ENCODE measurements around the gene MOSMO.

Gene MOSMO

DNA sequence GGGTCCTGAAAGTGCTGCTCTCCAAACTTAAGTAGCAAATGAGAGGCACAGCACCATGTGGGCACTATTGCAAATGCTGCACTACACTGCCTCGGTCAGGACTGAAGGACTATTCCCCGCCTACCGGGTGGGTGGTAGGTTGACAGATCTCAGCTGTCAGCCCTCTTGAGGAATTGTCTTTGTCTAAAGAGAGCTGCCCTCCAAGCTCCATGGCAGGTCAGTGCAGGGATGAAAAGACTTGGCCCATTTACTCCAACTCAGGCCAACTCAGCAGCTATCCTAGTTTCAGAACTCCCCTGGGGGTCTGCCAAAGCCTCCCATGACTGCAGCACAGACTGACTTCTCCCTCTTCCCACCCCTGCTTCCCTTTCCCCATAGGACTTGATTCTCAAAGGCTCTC lies 3.6 kb upstream of the MOSMO start:
- no peak overlapping the region for H3K9ac ChIP-seq (ENCODE audit: low read depth, low read length)

DNA sequence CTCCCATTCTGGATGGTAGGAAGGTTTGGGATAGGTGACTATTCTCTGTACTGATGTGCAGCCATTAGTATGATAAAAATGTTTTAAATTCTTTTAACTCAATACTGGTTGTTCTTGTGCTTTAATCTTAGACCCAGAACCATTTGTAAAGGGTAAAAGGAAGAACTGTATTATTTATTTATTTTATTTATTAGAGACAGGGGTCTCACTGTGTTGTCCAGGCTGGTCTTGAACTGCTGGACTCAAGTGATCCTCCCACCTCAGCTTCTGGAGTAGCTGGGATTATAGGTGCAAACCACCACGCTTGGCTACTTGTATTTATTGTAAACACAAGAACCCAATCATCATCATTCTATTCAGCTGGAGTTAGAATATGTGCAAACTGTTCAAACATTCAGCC lies 2.2 kb upstream of the MOSMO start:
- Histone ChIP-seq H3K9ac (ENCODE audit: low read depth, low read length) (no peak overlapping the region), H3K27me3 (ENCODE audit: control insufficient read depth, insufficient read depth, low read length) (no peaks in the 10 kb centered on the region), H3K4me2 (ENCODE audit: low read length) (no peak overlapping the region), H3K4me1 (ENCODE audit: control insufficient read depth, insufficient read depth, low read length) (peaks cover 29% of the 10 kb centered on the region), H3K9me3 (replicated peaks; ENCODE audit: low read length) (no peaks in the 10 kb centered on the region), H3K4me3 (ENCODE audit: low read length) (no peak overlapping the region), H3K36me3 (ENCODE audit: insufficient read depth, low read length) (no peaks in the 10 kb centered on the region)

More for the DNA sequence above, 3.6 kb upstream of the MOSMO start:
- Histone ChIP-seq H3K9me3 (replicated peaks; ENCODE audit: low read length) (no peaks in the 10 kb centered on the region), H3K4me3 (ENCODE audit: low read length) (no peak overlapping the region), H3K4me2 (ENCODE audit: low read length) (no peak overlapping the region), H3K36me3 (ENCODE audit: insufficient read depth, low read length) (no peaks in the 10 kb centered on the region), H3K4me1 (ENCODE audit: control insufficient read depth, insufficient read depth, low read length) (peaks cover 23% of the 10 kb centered on the region), H3K27me3 (ENCODE audit: control insufficient read depth, insufficient read depth, low read length) (no peaks in the 10 kb centered on the region)

DNA sequence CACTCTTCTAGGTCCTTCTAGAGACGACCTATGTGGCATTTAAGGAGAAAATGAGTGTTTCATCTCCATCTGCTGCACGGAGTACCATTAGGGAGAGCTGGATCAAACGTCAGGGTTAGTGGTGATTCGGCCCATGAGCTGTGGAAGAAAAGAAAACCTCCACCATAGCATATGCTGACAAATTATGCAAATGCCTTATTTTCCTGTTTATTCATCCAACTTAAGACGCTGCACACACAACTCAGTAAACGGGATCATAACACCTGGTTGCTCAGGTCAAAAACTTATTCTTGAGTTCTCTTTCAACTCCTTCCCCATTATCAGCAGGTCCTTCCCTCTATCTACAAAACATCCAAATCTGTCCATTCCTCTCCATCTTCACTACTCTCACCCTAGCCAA lies 1.3 kb upstream of the MOSMO start:
- no peaks in the 10 kb centered on the region for H3K36me3 ChIP-seq (ENCODE audit: insufficient read depth, low read length)
- H3K4me2 ChIP-seq (ENCODE audit: low read length), result peak overlapping the region; percentile 87

DNA sequence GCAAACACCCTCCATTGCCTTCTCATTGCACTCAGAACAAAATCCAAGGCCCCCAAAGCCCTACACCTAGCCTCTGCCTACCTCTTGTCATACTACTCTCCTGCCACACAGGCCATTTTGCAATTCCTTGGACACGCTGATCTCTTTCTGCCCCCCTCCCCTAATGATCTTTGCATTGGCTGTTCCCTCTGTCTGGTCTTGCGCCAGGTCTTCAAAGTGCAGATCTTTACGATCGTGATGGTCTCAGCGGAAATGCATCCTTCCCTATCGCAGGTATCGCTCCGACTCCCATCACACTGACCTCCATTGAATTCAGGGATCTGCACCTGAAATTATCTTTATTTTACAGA lies 777 bp upstream of the MOSMO start:
- H3K9ac ChIP-seq (ENCODE audit: low read depth, low read length), result peak overlapping the region; percentile 91
- no peaks in the 10 kb centered on the region for H3K9me3 ChIP-seq (replicated peaks; ENCODE audit: low read length)
- H3K4me1 ChIP-seq (ENCODE audit: control insufficient read depth, insufficient read depth, low read length), result peaks cover 22% of the 10 kb centered on the region
- H3K27me3 ChIP-seq (ENCODE audit: control insufficient read depth, insufficient read depth, low read length), result no peaks in the 10 kb centered on the region
- peak overlapping the region; percentile 94 for H3K4me3 ChIP-seq (ENCODE audit: low read length)
- peak overlapping the region; percentile 87 for H3K4me2 ChIP-seq (ENCODE audit: low read length)
- H3K36me3 ChIP-seq (ENCODE audit: insufficient read depth, low read length), result no peaks in the 10 kb centered on the region

More for the DNA sequence above, 1.3 kb upstream of the MOSMO start:
- H3K4me3 ChIP-seq (ENCODE audit: low read length), result no peak overlapping the region
- peaks cover 27% of the 10 kb centered on the region for H3K4me1 ChIP-seq (ENCODE audit: control insufficient read depth, insufficient read depth, low read length)
- H3K9ac ChIP-seq (ENCODE audit: low read depth, low read length), result no peak overlapping the region
- no peaks in the 10 kb centered on the region for H3K9me3 ChIP-seq (replicated peaks; ENCODE audit: low read length)
- H3K27me3 ChIP-seq (ENCODE audit: control insufficient read depth, insufficient read depth, low read length), result no peaks in the 10 kb centered on the region

DNA sequence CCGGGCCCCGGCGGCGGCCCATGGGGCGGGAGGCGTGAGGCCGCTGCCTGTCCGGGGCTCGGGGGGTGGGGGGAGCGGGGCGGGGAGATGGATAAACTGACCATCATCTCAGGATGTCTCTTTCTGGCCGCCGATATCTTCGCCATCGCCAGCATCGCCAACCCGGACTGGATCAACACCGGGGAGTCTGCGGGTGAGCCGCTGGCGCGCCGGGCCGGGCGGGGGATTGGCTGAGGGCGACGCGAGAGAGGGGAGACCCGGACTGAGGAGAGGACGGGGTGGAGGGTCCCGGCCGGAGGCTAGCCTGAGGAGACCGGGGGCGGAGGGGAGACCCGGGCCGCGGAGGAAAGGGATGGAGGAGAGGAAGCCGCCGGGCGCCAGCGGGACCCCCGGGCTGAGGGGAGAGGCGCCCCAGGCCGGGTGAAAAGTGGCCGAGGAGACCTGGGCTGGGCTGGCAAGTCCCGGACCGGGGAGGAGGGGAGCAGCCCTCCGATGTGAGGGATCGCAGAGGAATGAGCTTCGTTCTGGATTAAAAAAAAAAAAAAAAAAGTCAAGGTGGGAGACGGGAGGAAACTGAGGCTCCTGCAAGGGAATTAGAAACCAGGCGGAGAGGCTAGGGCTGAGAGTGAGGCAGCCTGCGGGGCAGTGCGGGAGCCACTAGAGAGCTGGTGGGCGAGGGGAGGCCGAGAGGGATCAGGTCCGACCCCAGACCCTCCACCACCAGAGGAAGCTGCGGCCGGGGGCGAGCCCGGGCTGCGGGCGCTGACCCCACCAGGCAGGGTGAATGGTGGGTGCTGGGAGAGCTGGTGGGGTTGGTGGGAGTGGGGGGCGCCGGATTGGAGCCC lies 526 bp downstream of the MOSMO start:
- H3K36me3 ChIP-seq (ENCODE audit: insufficient read depth, low read length), result no peaks in the 10 kb centered on the region
- H3K4me3 ChIP-seq (ENCODE audit: low read length), result peak overlapping the region; percentile 94
- H3K4me2 ChIP-seq (ENCODE audit: low read length), result peak overlapping the region; percentile 80
- H3K9ac ChIP-seq (ENCODE audit: low read depth, low read length), result peak overlapping the region; percentile 92
- no peaks in the 10 kb centered on the region for H3K9me3 ChIP-seq (replicated peaks; ENCODE audit: low read length)
- peaks cover 23% of the 10 kb centered on the region for H3K4me1 ChIP-seq (ENCODE audit: control insufficient read depth, insufficient read depth, low read length)
- H3K27me3 ChIP-seq (ENCODE audit: control insufficient read depth, insufficient read depth, low read length), result no peaks in the 10 kb centered on the region

DNA sequence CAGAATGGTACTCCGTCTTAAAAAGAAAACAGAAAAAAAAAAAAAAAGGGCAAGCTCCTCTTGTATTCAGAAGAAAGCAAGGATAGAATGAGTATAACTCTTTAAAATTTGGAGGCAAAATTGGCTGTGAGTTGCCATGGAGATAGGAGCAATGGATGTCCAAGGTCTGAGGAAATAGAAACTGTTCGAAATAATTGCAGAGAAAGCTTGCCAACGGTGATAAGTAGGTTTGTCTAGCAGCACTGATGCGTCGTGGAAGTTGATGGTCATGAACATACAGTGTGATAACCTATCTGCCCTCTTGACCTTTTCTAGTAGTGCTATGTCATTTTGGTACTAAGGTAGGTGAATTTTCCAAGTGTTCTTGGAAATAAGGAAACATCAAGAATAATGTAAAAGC lies 3.0 kb downstream of the MOSMO start:
- Histone ChIP-seq H3K36me3 (ENCODE audit: insufficient read depth, low read length) (no peaks in the 10 kb centered on the region), H3K27me3 (ENCODE audit: control insufficient read depth, insufficient read depth, low read length) (no peaks in the 10 kb centered on the region), H3K4me3 (ENCODE audit: low read length) (no peak overlapping the region), H3K9ac (ENCODE audit: low read depth, low read length) (no peak overlapping the region), H3K9me3 (replicated peaks; ENCODE audit: low read length) (no peaks in the 10 kb centered on the region), H3K4me2 (ENCODE audit: low read length) (peak overlapping the region; percentile 57), H3K4me1 (ENCODE audit: control insufficient read depth, insufficient read depth, low read length) (peaks cover 27% of the 10 kb centered on the region)

DNA sequence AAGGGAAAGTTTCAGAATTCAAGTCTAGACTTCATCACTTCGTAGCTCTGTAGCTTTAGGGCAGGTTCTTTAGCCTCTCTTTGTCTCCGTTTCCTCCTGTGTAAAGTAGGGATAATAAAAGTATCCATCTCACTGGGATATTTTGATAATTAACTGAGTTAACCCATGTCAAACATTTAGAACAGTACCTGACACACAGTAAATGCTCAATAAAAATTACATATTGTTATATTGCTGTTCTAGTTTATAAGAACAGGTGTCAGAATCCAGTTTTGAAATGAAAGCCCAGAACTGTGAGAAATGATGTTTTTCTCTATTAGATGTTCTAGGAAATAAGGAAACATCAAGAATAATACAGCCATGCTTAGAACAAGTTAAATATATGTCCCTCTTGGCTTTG lies 4.3 kb downstream of the MOSMO start:
- Histone ChIP-seq H3K4me1 (ENCODE audit: control insufficient read depth, insufficient read depth, low read length) (peaks cover 33% of the 10 kb centered on the region), H3K4me2 (ENCODE audit: low read length) (peak overlapping the region; percentile 3), H3K36me3 (ENCODE audit: insufficient read depth, low read length) (no peaks in the 10 kb centered on the region), H3K27me3 (ENCODE audit: control insufficient read depth, insufficient read depth, low read length) (no peaks in the 10 kb centered on the region), H3K4me3 (ENCODE audit: low read length) (no peak overlapping the region), H3K9me3 (replicated peaks; ENCODE audit: low read length) (no peaks in the 10 kb centered on the region), H3K9ac (ENCODE audit: low read depth, low read length) (no peak overlapping the region)

DNA sequence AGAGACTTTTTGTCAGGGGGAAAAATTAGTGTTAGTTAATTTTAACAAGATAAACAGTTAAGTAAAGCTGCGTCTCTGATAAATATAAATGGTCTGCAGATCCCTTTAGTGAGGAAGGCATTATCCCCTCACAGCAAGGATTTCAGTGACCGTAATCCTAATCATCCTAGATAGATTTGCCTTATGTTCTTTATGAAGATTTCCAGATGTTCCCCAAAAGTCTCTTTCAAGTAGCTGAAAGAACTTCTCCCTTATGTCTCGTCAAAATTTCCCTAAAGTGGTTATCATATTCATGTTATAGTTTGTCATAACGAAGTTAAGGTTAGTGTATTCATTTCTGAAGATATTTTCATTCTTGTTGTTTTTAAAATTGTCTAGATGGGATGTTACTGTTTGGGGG lies 5.6 kb downstream of the MOSMO start:
- no peak overlapping the region for H3K4me2 ChIP-seq (ENCODE audit: low read length)
- H3K9me3 ChIP-seq (replicated peaks; ENCODE audit: low read length), result no peaks in the 10 kb centered on the region
- H3K9ac ChIP-seq (ENCODE audit: low read depth, low read length), result no peak overlapping the region
- H3K36me3 ChIP-seq (ENCODE audit: insufficient read depth, low read length), result no peaks in the 10 kb centered on the region
- peaks cover 45% of the 10 kb centered on the region for H3K4me1 ChIP-seq (ENCODE audit: control insufficient read depth, insufficient read depth, low read length)
- H3K4me3 ChIP-seq (ENCODE audit: low read length), result no peak overlapping the region
- H3K27me3 ChIP-seq (ENCODE audit: control insufficient read depth, insufficient read depth, low read length), result no peaks in the 10 kb centered on the region

DNA sequence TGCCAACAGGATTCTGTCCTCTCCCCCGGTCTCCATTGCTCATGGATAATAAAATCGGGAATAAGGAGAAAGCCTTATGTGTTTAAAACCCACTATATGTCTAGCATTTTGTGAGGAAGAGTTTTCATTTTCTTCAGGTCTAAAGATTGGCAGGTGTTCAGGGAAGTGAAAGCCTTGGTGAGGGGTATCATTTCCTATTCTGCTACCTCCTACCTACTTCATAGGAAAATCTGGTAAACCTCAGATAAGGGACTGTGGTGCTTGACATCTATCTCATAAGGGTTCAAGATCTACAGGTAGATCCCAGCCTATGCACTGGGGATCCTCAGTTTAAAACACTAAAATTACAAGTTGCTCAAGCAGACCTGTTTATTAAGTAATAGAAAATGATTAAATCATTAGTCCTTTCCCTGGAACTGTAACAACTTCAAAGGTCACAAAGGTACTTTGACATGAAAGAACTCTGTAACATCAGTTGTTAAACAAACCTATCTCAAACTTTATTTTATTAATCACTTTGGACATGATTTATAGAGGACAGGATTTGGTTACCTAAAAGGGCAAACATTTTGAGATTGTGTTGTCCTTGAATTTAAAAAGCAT lies 6.5 kb downstream of the MOSMO start:
- H3K36me3 ChIP-seq (ENCODE audit: insufficient read depth, low read length), result no peaks in the 10 kb centered on the region
- no peak overlapping the region for H3K4me3 ChIP-seq (ENCODE audit: low read length)
- no peak overlapping the region for H3K9ac ChIP-seq (ENCODE audit: low read depth, low read length)
- H3K4me1 ChIP-seq (ENCODE audit: control insufficient read depth, insufficient read depth, low read length), result peaks cover 52% of the 10 kb centered on the region
- no peaks in the 10 kb centered on the region for H3K27me3 ChIP-seq (ENCODE audit: control insufficient read depth, insufficient read depth, low read length)
- H3K4me2 ChIP-seq (ENCODE audit: low read length), result no peak overlapping the region
- no peaks in the 10 kb centered on the region for H3K9me3 ChIP-seq (replicated peaks; ENCODE audit: low read length)

DNA sequence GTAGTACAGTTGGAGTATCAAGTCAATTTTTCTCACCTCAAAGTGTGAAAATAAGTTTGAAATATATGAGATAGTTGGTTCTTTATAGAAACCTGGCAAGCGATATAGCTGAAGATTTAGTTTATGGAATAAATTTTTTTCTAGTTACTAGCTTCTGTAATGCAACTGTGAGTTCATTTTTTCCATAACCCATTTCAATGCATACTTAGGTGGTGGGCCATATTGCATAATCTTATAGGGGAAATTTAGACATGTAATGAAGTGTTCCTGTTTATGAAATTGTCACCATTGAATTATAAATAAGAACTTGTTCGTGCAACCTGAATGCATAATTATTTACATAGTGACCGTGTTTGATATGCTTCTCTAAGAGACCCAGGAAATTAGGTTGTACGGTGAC lies 9.0 kb downstream of the MOSMO start:
- no peaks in the 10 kb centered on the region for H3K9me3 ChIP-seq (replicated peaks; ENCODE audit: low read length)
- H3K4me3 ChIP-seq (ENCODE audit: low read length), result peak overlapping the region; percentile 17
- H3K4me2 ChIP-seq (ENCODE audit: low read length), result no peak overlapping the region
- H3K4me1 ChIP-seq (ENCODE audit: control insufficient read depth, insufficient read depth, low read length), result peaks cover 38% of the 10 kb centered on the region
- no peaks in the 10 kb centered on the region for H3K36me3 ChIP-seq (ENCODE audit: insufficient read depth, low read length)
- no peaks in the 10 kb centered on the region for H3K27me3 ChIP-seq (ENCODE audit: control insufficient read depth, insufficient read depth, low read length)
- H3K9ac ChIP-seq (ENCODE audit: low read depth, low read length), result no peak overlapping the region

DNA sequence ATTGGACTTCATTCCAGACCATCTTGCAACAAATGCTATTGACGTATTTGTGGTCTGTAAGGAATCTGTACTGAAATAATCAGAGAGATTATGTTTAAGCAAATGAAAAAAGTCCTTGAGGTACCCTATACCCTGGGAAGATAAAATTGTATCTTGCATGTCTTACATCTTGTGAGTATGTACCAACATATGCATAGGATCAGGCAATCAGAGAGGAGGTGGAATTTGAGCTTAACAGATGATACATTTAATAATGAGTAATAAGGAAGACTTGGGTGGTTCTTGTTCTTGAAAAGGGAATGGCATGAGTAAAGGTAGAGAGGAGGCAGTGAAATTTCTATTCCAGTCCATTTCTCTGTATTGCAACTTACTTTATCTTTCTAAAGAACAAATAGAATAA lies 10.6 kb downstream of the MOSMO start:
- H3K36me3 ChIP-seq (ENCODE audit: insufficient read depth, low read length), result peaks cover 6% of the 10 kb centered on the region
- no peaks in the 10 kb centered on the region for H3K9me3 ChIP-seq (replicated peaks; ENCODE audit: low read length)
- no peaks in the 10 kb centered on the region for H3K27me3 ChIP-seq (ENCODE audit: control insufficient read depth, insufficient read depth, low read length)
- peaks cover 51% of the 10 kb centered on the region for H3K4me1 ChIP-seq (ENCODE audit: control insufficient read depth, insufficient read depth, low read length)
- no peak overlapping the region for H3K4me3 ChIP-seq (ENCODE audit: low read length)
- H3K4me2 ChIP-seq (ENCODE audit: low read length), result peak overlapping the region; percentile 20
- no peak overlapping the region for H3K9ac ChIP-seq (ENCODE audit: low read depth, low read length)

DNA sequence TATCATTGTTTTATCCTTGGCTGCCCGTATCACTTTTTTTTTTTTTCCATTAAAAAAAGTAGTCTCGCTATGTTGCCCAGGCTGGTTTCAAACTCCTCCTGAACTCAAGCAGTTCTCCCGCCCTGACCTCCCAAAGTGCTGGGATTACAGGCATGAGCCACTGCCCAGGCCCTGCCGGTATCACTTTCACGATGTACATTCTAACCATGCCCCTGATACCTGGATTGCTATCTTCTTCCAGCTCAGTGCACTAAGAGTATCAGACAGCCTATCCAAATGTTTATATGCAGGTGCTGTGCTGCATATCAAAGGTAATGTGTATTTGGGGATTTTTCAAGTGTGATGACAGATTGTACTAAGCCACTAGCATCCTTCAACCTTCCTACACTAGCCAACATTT lies 14.2 kb downstream of the MOSMO start:
- Histone ChIP-seq H3K36me3 (ENCODE audit: insufficient read depth, low read length) (peaks cover 10% of the 10 kb centered on the region), H3K27me3 (ENCODE audit: control insufficient read depth, insufficient read depth, low read length) (no peaks in the 10 kb centered on the region), H3K4me2 (ENCODE audit: low read length) (no peak overlapping the region), H3K9ac (ENCODE audit: low read depth, low read length) (no peak overlapping the region), H3K9me3 (replicated peaks; ENCODE audit: low read length) (no peaks in the 10 kb centered on the region), H3K4me1 (ENCODE audit: control insufficient read depth, insufficient read depth, low read length) (peaks cover 60% of the 10 kb centered on the region), H3K4me3 (ENCODE audit: low read length) (no peak overlapping the region)

All from skeletal muscle satellite cell (primary cell).